GM12801 (cell line): Measurements from ENCODE around the gene GAS6.

ENCODE experiments used
- CTCF ChIP-seq: IDR thresholded peaks from one replicate; pipeline ENCODE4 v1.5.1; 2011; ENCODE audit warnings: control low read depth; ENCODE audit not compliant: insufficient read length; ENCODE audit errors: extremely low read depth

GAS6 gene

DNA sequence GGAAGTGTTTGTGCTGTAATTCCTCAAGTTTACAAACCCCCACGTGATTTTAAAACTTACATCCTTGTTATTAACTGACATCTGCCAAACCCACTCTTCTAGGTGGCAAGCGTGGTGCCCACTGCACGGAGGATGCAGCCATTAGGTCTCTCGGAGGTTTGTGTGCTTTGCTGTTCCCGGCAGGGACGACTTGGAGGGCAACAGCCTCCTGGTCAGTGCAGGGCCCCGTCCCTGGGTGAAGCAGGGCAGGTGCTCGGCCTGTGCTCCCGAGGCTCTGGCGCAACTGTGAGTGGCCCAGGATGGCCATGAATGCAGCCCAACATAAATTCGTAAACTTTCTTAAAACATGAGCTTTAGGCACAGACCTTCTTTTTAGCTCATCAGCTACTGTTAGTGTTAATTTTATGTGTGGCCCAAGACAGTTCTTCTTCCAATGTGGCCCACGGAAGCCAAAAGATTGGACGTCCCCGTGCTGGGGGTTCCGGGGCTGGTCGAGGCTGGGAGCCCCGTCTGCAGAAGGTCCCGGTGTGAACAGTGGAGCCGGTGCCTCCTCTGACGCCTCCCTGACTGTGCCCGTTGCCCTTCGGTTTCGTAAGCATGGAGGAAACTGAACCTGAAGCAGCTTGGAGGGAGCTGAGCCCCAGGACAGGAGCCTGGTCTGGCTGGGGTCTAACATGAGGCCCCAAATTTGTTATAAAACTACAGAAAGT lies 11.9 kb downstream of the GAS6 start:
- TF ChIP-seq CTCF, result no peak

GRCh38 chr13:113851480-113851803 lies 12.4 kb downstream of the GAS6 start:
- no peak for TF ChIP-seq CTCF

DNA sequence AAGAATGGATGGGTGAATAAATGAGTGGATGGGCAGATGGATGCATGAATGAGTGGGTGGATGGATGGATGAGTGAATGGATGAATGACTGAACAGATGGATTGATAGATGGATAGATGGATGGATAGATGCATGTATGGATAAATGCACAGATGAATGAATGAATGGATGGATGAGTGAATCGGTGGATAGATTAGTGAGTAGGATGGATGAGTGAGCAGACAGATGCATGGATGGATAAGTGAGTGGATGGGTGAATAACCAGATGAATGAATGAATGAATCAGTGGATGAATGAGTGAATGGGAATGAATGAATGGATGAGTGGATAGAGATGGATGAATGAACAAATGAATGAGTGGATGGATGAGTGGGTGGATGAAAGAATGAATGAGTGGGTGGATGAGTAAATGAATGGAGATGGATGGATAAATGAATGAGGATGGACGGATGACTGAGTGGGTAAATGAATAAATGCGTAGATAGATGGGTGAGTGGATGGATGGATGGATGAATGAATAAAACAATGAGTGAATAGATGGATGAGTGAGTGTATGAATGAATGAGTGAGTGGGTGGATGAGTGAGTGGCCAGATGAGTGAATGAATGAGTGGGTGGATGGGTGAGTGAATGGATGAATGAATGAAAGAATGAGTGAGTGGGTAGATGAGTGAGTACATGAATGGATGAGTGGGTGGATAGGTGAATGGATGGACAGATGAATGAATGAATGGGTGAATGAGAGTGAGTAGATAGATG lies 13.0 kb downstream of the GAS6 start:
- no peak for TF ChIP-seq CTCF

GRCh38 chr13:113849981-113850721 lies 13.7 kb downstream of the GAS6 start:
- no peak for TF ChIP-seq CTCF

- no peak for TF ChIP-seq CTCF
These were observed 14.3 kb downstream of the GAS6 start for GRCh38 chr13:113849546-113849945.

GRCh38 chr13:113848431-113849260 lies 15.2 kb downstream of the GAS6 start:
- TF ChIP-seq CTCF, result no peak

- TF ChIP-seq CTCF, result no peak
These were observed 15.9 kb downstream of the GAS6 start for GRCh38 chr13:113848020-113848419.
